GM19025 (cell line): Measurements from ENCODE around the gene SYTL3.

Source experiments
- ATAC-seq: cut with Tn5 transposase; IDR thresholded peaks from one replicate; pipeline ENCODE4 v1.9.1; 2021; ENCODE audit warnings: mild to moderate bottlenecking, low read depth, moderate library complexity; ENCODE audit not compliant: unreplicated experiment

Gene SYTL3

GRCh38 chr6:158755636-158756035 lies 105.8 kb downstream of the SYTL3 start:
- ATAC-seq = no peak

GRCh38 chr6:158756126-158756525 lies 106.3 kb downstream of the SYTL3 start:
- no peak for ATAC-seq

- ATAC-seq = no peak
Observed at GRCh38 chr6:158756977-158757752, 107.3 kb downstream of the SYTL3 start.

DNA sequence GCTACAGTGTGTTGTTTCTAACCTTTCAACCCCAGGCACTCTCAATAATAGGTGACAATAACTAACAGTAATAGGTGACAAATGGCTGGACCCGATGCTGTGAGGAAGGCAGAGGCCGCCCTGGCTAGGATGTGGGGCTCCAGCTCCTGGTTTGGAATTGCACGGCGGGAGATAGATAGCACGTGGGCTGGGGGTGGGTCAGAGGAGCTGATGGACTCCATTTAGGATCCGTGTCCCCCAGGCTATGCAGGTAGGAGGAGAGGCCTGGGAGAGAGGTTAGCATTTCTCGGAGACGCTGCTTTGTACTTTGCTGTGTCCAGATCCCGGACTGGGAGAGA lies 107.9 kb downstream of the SYTL3 start:
- ATAC-seq = no peak

DNA sequence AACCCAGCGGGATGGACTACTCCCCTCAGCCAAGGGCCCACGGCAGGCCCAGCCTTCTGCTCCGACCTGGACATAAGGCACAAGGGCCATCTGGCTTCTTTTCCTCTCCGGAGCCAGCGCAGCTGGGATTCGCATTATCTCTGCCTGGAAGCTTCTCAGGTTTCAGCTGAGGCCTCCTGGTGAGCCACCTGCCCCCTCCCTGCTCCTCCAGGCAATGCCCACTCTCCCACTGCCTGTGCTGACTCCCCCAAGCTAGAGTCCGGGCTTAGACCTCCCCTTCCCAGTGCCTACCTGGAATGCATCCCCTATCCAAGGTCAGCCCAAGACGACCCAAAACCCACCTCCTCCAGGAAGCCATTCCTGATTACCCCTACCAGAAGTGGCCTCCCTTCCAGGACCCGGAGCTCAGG lies 108.6 kb downstream of the SYTL3 start:
- ATAC-seq = no peak

DNA sequence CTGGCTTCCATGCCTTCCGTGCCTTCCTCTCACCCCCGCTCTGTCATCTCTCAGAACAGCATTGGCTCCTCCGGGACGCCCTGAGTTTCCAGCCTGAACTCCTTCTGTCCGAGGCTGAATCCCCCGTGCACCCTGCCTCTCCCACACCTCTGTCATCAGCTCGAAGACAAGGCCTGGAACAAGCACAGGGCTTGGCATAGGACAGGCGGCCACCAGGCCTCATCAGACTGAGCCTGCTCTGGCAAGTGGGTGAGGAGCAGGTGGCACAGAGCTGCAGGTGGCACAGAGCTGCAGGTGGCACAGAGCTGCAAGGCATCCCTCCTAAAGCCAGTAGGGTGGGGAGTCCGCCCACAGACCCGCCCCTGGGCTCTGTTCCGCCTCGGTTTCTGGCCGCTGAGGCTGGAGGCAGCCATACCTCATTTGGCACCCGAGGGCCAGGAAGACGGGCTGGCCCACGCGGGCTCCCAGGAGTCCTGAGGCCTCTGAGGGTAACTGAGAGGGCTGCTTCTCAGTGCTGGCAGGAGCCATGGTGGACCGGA lies 109.2 kb downstream of the SYTL3 start:
- no peak for ATAC-seq

DNA sequence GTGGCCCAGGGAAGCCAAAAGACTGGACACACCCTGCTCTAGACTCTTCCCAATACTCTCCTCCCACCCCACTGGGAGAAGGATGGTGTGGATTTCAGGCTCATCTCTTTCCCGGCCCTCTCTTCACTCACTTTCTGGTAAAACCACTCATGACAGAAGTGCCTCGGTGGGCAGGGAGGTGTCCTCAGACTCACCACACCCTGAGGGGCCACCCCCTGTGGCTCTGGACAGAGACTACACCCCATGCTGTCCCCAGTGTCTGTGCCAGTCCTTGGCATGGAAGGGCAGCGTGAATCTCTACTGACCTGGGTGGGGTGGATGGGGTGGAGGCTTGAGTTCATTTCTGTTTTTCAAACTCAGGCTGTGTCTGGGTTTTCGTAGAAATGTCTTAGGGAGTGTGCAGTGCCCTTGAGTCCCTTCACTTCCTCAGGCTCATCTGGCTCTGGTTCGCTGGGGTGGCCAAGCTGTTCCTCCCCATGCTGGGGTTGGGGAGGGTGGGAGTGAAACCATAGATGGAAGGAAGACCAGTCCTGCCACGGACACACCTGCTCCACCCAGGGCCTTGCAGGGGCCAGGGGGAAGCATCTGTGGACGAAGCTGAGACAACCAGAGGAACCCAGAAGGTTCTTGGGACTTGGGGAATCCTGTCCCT lies 110.2 kb downstream of the SYTL3 start:
- no peak for ATAC-seq

DNA sequence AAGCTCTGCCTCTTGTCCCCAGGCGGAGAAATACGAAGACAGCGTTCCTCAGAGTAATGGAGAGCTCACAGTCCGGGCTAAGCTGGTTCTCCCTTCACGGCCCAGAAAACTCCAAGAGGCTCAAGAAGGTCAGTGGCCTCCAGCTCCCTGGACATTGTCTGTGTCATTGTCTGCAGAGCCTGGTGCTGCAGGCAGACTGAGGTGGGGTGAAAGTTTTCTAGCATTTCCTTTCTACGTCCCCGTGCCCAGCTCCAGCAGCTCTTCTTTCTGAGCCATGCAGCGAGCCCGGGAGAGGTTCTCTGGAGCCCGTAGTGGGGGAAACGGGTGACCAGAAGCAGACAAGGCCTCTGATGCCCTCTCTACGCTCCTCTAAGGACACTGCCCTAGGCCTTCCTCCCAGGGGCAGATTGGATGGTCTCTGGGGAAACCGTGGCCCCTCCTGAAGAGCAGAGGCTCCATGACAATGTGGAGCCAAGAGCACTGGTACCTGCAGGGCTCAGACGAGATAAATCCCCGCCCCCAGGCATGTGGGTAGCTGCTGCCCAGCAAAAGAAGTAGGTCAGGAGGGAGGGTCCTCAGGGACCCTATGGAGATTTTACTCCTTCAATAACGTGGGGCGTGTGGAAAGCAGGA lies 110.9 kb downstream of the SYTL3 start:
- ATAC-seq = no peak

DNA sequence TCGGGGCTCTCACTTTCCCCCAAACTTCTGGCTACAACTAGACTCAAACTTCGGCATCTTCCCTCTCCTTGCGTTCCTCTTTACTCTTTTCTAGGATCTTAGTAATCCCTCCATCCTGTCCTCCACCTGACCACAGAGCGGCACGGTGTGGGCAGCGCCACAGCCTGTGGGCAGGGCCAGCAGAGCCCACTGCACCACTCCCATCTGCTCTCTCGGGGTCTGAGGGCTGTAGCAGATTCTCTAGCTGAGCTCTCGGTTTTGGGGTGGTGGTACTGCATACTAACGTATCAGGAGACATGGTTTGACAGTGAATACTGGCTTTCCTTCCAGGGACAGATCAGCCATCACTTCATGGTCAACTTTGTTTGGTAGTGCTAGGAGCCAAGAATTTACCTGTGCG lies 111.9 kb downstream of the SYTL3 start:
- ATAC-seq = no peak

DNA sequence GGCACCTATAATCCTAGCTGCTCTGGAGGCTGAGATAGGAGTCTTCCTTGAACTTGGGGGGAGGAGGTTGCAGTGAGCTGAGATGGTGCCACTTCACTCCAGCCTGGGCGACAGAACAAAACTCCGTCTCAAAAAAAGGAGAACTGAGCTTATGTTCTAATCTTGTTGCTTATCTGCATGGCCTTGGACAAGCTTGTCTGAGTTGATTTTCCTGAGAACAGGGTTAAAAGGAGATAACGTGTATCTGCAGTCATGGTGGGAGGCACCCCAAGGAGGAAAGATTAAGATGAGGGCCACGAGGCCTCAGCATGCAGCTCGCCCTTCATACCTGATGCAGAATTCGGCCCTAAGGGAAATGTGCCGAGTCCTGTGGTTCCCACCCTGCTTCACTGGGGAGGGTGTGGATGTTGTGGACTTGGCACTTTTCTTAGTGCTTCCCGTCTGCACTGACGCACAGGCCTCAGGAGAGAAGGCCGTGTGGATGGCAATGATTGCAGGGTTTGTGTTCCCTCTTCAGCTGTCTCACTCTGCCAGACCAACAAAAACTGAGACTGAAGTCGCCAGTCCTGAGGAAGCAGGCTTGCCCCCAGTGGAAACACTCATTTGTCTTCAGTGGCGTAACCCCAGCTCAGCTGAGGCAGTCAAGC lies 113.1 kb downstream of the SYTL3 start:
- no peak for ATAC-seq

DNA sequence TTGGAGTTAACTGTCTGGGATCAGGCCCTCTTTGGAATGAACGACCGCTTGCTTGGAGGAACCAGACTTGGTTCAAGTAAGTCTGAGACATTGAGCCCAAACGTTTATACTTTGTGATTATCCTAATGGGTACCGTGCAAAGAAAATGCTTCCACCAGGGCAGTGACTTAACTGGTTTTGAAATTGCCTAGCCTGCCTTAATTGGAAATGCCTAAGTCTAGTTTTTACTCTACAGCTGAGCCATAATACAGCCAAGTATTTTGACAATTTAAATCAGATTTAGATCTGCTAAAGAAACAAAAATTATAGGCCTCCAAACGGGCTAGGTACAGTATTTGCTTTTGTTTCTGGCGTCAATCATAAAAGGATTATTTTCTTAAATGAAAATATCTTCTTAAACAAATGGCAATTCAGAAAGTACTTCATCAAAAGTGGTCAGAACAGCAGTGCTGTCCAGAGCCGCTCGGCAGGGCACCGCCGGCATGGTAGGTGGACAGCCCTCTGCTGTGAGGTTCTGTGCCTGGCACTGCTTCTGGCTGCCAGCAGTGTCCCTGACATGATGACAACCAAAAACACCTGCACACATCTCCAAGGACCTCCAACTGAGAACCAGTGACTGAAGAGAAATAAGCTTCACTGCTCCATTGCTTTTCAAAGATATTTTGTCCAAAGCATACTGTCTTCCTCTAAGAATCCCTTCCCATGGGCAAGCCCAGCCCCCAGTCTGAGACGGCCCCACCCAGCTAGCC lies 113.8 kb downstream of the SYTL3 start:
- ATAC-seq = no peak

DNA sequence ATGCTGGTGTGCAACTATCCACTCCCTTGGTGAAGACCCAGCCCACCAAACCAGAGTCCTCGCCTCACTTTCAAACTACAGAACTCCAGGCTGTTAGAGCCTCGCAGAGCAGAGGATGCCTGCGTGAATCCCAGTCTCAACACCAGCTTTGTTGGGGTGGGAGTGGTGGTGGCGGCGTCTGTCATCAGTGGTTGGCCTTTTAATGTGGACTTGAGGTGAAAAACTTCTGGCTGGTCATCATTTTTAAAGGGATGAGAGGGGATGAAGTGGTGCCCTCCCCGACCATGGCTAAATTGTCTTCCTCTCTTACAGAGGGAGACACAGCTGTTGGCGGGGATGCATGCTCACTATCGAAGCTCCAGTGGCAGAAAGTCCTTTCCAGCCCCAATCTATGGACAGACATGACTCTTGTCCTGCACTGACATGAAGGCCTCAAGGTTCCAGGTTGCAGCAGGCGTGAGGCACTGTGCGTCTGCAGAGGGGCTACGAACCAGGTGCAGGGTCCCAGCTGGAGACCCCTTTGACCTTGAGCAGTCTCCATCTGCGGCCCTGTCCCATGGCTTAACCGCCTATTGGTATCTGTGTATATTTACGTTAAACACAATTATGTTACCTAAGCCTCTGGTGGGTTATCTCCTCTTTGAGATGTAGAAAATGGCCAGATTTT lies 114.5 kb downstream of the SYTL3 start:
- no peak for ATAC-seq

DNA sequence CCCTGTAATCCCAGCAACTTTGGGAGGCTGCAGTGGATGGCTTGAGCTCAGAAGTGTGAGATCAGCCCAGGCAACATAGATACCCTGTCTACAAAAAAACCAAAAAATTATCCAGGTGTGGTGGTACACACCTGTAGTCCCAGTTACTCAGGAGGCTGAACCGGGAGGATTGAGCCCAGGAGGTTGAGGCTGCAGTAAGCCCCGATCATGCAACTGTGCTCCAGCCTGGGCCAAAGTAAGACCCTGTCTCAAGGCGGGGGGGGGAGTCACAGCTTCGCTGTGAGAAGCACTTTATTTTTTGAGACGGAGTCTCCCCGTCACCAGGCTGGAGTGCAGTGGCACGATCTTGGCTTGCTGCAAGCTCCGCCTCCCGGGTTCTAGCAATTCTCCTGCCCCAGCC lies 115.1 kb downstream of the SYTL3 start:
- no peak for ATAC-seq

DNA sequence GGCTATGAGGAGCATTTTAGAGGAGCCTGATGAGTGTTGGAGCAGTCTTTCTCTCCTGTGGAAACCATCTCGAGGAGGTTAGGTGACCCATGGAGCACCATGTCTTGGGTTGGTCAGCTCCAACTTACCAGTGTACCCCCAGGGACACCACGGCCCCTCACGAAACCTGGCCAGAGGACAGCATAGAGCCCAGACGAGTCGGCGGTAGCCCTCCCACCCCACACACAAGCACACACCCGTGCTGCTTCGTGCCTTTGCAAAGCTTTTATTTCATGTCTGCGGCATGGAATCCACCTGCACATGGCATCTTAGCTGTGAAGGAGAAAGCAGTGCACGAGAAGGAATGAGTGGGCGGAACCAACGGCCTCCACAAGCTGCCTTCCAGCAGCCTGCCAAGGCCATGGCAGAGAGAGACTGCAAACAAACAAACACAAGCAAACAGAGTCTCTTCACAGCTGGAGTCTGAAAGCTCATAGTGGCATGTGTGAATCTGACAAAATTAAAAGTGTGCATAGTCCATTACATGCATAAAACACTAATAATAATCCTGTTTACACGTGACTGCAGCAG lies 115.7 kb downstream of the SYTL3 start:
- no peak for ATAC-seq

GRCh38 chr6:158766621-158767455 lies 117.0 kb downstream of the SYTL3 start:
- ATAC-seq = no peak

GRCh38 chr6:158767709-158768108 lies 117.9 kb downstream of the SYTL3 start:
- ATAC-seq = no peak

DNA sequence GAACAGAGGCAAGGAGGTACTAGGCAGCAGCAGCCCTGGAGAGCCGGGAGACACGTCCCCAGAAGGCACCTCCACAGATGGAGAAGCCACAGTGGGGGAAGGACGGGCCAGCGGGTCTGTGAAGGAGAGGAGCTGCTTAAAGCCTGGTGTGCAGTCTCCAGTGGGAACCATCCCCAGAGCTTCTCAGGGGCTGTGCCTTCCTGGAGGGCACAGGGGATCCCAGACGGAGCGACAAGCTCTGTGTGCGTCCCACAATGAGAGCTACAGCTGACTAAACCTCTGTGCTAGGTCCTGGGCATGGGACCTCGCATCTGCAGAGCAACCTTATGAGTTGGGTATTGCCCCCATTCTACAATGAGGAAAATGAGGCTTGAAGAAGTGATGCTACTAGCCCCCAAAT lies 118.6 kb downstream of the SYTL3 start:
- no peak for ATAC-seq

- no peak for ATAC-seq
Observed at GRCh38 chr6:158769234-158769770, 119.4 kb downstream of the SYTL3 start.
